GM19328 (cell line): ENCODE data around the gene ENPP7.

Experiments used
- ATAC-seq: cut with Tn5 transposase; IDR thresholded peaks from one replicate; pipeline ENCODE4 v1.9.1; 2021; ENCODE audit warnings: mild to moderate bottlenecking, moderate library complexity; ENCODE audit not compliant: unreplicated experiment

ENPP7 gene

GRCh38 chr17:79730437-79730768, 340 bp upstream of the ENPP7 start:
- ATAC-seq = no peak

DNA sequence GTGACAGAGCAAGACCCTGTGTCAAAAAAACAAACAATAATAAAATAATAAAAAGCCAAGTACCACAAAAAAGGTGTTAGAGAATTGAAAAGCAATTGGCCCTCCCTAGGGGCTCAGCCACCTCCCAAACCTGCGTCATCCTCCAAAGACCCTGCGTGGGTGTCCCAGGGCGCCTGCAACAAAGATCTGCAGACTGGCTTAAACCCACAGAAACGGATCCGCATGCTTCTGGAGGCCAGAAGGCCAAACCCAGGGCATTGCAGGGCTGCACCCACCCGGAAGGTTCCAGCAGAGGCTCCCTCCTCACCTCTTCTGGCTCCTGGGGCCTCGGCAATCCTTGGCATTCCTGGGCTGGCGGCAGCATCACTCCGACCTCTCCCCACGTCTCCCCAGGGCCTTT, 1.5 kb downstream of the ENPP7 start:
- ATAC-seq = no peak

DNA sequence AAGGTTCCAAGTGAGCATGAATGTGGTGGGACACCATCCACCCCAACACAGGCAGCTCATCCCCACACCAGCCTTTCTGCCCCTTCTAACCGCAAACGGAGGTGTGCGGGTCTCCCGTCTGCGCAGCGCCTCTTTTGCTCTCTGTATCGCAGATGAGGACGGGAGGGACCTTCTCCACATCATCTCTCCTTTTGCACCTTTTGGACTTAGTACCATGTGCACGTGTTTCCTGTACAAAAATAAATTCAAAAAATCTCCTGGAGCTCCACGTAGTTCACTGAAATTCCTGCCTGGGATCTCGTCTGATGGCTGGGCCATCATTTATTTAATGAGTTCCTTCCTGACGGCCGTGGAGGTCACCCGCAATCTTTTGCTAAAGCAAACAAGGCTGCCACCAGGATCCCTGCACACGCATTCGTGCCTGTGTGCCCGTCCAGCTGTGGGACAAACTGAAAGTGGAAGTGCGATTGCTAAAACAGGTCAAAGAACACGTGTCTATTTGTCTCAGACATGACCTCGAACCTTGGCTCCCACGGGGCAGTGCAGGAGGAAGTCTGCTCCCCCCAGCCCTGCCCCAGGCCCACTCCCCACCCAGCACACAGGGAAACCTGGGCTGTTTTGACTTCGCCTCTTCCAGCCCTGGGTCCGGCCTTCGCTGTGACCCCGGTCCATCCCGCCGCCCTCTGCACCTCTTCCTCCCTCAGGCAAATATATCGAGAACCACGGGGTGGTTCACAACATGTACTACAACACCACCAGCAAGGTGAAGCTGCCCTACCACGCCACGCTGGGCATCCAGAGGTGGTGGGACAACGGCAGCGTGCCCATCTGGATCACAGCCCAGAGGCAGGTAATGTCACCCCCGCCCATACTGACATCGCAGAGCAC, 2.3 kb downstream of the ENPP7 start:
- ATAC-seq = no peak

DNA sequence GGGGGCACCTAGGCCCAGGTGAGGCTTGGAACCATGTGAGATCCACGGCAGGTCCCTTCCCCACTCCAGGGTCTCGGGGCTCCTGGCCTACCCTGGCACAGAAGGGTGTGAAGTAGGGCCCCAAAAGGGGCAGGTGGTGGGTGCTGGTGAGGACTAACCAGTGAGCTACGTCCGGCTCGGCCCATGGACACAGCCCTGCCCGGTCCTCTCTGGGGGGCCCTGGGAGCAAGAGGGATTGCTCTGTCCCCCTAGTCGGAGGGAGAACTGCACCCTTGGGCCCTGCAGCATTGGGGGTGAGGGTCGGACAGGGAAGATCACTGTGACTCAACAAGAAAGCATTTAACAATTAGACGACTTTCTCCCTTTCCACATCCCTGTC, 2.9 kb downstream of the ENPP7 start:
- ATAC-seq = no peak

DNA sequence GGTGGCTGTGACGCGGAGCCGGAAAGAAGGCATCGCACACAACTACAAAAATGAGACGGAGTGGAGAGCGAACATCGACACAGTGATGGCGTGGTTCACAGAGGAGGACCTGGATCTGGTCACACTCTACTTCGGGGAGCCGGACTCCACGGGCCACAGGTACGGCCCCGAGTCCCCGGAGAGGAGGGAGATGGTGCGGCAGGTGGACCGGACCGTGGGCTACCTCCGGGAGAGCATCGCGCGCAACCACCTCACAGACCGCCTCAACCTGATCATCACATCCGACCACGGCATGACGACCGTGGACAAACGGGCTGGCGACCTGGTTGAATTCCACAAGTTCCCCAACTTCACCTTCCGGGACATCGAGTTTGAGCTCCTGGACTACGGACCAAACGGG, 4.4 kb downstream of the ENPP7 start:
- no peak for ATAC-seq

- ATAC-seq = no peak
Observed at GRCh38 chr17:79737046-79737921, 6.5 kb downstream of the ENPP7 start.

- ATAC-seq = no peak
Observed at GRCh38 chr17:79737922-79738578, 7.3 kb downstream of the ENPP7 start.

GRCh38 chr17:79738643-79739042, 7.9 kb downstream of the ENPP7 start:
- no peak for ATAC-seq

DNA sequence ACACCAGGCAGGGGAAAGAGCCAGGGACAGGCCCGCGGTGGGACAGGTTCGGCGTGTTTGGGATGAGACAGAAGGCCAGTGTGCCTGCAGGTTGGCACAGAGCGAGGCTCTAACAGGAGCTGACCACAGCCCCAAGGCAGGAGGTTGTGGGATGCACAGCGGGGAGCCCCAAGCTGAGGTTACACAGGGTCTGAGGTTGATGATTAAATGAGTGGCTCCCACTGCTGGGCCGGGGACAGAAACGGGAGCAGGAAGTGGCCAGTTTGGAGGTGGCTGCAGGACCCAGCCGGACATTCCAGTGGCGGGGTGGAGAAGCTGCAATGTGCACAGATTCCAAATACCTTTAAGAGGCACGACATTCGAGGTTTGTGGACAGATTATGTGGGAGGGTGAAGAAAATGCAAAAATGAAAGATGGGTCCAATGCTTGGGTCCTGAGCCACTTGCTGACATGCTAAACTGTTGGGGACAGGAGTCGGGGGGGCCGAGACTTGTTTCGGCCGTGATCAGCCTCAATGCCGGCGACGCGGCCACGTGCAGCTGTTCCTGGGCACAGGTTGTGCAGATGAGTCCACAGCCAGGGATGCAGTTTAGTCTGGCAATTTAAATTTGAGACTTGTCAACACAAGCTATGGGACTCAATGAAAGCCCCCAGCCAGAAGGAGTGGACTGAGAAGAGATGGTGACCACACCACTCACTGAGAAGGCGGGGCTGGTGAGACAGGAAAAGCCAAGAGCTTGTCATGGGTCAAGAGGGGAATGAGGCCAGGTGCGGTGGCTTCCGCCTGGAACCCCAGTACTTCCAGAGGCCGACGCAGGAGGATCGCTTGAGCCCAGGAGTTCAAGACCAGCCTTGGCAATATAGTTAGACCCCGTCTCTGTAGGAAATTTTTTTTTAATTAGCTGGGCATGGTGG, 8.7 kb downstream of the ENPP7 start:
- ATAC-seq = no peak

- no peak for ATAC-seq
Observed at GRCh38 chr17:79740413-79740812, 9.7 kb downstream of the ENPP7 start.

DNA sequence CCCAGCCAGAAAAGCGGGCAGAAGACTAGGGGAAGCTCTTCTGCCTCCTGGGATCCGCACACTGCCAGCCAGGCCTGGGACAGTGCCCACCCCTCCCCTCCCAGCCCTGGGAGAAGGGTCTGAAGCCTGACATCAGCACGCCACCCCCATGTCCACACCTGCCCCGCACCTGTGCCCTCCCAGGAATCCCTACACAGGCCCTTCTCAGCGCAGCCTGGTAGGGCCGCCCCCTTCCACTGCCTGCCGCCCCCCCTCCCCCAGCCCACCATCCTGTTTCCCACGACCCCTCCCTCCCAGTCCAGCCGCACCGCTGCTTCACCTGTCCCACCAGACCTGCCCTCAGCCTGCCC, 10.6 kb downstream of the ENPP7 start:
- no peak for ATAC-seq

GRCh38 chr17:79741751-79742588, 11.2 kb downstream of the ENPP7 start:
- ATAC-seq = no peak

- no peak for ATAC-seq
Observed at GRCh38 chr17:79742589-79742918, 11.8 kb downstream of the ENPP7 start.

GRCh38 chr17:79742951-79743476, 12.3 kb downstream of the ENPP7 start:
- ATAC-seq = no peak

DNA sequence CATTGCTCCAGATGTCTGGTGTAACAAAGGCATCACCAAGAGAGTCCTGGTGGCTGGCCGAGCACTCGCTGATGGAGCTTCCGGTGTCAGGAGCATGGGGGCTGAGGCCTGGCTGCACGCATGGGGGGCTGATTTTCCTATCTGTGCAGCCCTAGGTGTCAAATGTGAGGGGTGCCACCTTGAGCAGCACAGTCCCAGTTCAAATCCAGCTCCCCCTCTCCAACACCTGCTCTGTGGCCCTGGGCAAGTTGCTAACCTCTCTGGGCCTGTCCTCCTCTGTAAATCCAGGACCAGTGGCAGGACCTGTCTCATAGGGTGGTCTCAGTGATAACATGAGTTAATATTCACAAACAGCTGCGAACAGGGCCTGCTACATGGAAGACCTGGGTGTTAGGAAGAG, 12.9 kb downstream of the ENPP7 start:
- ATAC-seq = no peak

DNA sequence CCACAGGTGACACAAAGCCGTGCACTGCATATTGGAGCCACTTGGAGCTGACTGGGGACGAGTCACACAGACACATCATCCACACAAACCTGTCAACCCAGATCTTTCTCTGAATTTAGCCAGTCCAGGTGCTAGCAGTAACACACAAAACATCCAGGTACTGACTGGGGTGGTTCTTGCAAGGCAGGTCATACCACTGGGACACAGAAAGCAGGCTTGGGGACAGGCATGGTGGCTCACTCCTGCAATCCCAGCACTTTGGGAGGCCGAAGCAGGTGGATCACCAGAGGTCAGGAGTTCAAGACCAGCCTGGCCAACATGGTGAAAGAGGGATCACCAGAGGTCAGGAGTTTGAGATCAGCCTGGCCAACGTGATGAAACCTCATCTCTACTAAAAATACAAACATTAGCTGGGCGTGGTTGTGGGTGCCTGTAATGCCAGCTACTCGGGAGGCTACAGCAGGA, 14.9 kb downstream of the ENPP7 start:
- no peak for ATAC-seq

DNA sequence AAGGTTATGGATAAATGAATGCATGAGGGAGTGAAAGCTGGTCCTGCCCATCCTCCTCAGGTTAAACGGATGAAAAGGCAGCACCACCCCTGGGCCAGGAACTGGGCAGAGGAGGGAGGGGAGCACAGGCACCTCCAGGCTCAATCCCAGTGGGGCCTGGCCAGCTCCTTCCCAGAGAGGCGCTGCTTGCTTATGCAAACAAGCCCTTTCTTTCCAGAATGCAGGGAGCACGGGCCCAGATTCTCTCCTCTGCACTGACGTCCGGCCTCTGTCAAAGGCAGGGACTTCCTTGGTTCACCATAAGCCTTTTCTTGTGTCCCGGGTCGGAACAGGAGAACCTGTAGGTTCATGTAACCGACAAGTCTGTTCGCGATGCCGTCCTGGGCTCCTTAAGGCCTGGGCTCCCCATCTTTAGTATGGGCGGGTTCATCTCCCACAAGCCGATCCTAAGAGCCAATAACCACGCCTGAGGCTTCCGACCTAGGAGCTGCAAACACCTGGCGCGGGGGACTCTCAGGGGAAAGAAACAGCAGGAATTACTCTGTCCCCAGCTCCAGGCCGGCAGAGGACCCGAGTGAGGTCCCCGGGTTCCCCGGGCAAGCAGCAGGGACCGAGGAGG, 16.3 kb downstream of the ENPP7 start:
- no peak for ATAC-seq

GRCh38 chr17:79747508-79748294, 17.0 kb downstream of the ENPP7 start:
- ATAC-seq = no peak
